Stomach smooth muscle (tissue), 2 donors: Measurements from ENCODE around the gene MAPK8IP1.

Experiments used
- H3K27ac ChIP-seq: one replicate; pipeline ENCODE4 v1.7.0; 2013; ENCODE audit warnings: mild to moderate bottlenecking, low read length, inconsistent platforms
- H3K27me3 ChIP-seq, 2 donors: one replicate each; pipeline ENCODE4 v1.7.0; 2013; ENCODE audit warnings: low read length in 2 of 2; ENCODE audit not compliant: insufficient read depth in 2 of 2, control insufficient read depth in 1 of 2
- H3K36me3 ChIP-seq, 2 donors: one replicate each; pipeline ENCODE4 v1.7.0; 2013; ENCODE audit warnings: low read length in 2 of 2; ENCODE audit not compliant: control insufficient read depth in 2 of 2, insufficient read depth in 2 of 2
- H3K4me1 ChIP-seq: one replicate; pipeline ENCODE4 v1.7.0; 2013; ENCODE audit warnings: low read length; ENCODE audit not compliant: control insufficient read depth, insufficient read depth
- H3K4me3 ChIP-seq, 2 donors: one replicate each; pipeline ENCODE4 v1.7.0; 2013; ENCODE audit warnings: low read length in 2 of 2
- H3K9ac ChIP-seq, 2 donors: one replicate each; pipeline ENCODE4 v1.7.0; 2013; ENCODE audit warnings: low read length in 2 of 2, mild to moderate bottlenecking in 1 of 2
- H3K9me3 ChIP-seq, 2 donors: one replicate each; pipeline ENCODE4 v1.7.0; 2013; ENCODE audit warnings: low read length in 2 of 2; ENCODE audit not compliant: control insufficient read depth in 2 of 2
- donor health status: healthy.
- donor health status: Pancreatic carcinoma.

The MAPK8IP1 gene

GRCh38 chr11:45860348-45860747 is 25.1 kb upstream of the MAPK8IP1 start:
- Histone ChIP-seq H3K36me3 (peaks cover 40 to 41% of the 10 kb centered on the region in 2 donors), H3K27ac (peak overlapping the region; percentile 89), H3K4me1 (peaks cover 57% of the 10 kb centered on the region), H3K9me3 (no peaks in the 10 kb centered on the region), H3K4me3 (no peak overlapping the region), H3K9ac (peak overlapping the region in 1 of 2 donors; percentile 3), H3K27me3 (no peaks in the 10 kb centered on the region)

GRCh38 chr11:45860764-45861510 is 24.5 kb upstream of the MAPK8IP1 start:
- Histone ChIP-seq H3K4me3 (no peak overlapping the region), H3K9me3 (no peaks in the 10 kb centered on the region), H3K36me3 (peaks cover 46% of the 10 kb centered on the region in 2 donors), H3K27me3 (no peaks in the 10 kb centered on the region), H3K27ac (peak overlapping the region; percentile 89), H3K9ac (no peak overlapping the region), H3K4me1 (peaks cover 51% of the 10 kb centered on the region)

- Histone ChIP-seq H3K4me3 (no peak overlapping the region), H3K4me1 (peaks cover 21% of the 10 kb centered on the region), H3K36me3 (peaks cover 67% of the 10 kb centered on the region in 2 donors), H3K9me3 (no peaks in the 10 kb centered on the region), H3K27me3 (no peaks in the 10 kb centered on the region), H3K27ac (no peak overlapping the region), H3K9ac (no peak overlapping the region)
Observed at GRCh38 chr11:45864041-45864440, 21.4 kb upstream of the MAPK8IP1 start.

GRCh38 chr11:45869551-45869950 is 15.9 kb upstream of the MAPK8IP1 start:
- Histone ChIP-seq H3K27me3 (no peaks in the 10 kb centered on the region), H3K36me3 (peaks cover 76 to 78% of the 10 kb centered on the region in 2 donors), H3K9ac (no peak overlapping the region), H3K27ac (no peak overlapping the region), H3K4me3 (no peak overlapping the region), H3K4me1 (peaks cover 4% of the 10 kb centered on the region), H3K9me3 (no peaks in the 10 kb centered on the region)

GRCh38 chr11:45870706-45871105 is 14.7 kb upstream of the MAPK8IP1 start:
- Histone ChIP-seq H3K36me3 (peaks cover 82 to 83% of the 10 kb centered on the region in 2 donors), H3K4me1 (peaks cover 4% of the 10 kb centered on the region), H3K9me3 (no peaks in the 10 kb centered on the region), H3K9ac (no peak overlapping the region), H3K27me3 (no peaks in the 10 kb centered on the region), H3K4me3 (no peak overlapping the region), H3K27ac (no peak overlapping the region)

- peaks cover 79% of the 10 kb centered on the region in 2 donors for H3K36me3 ChIP-seq
Observed at GRCh38 chr11:45871638-45872037, 13.8 kb upstream of the MAPK8IP1 start.

GRCh38 chr11:45872651-45873356 is 12.6 kb upstream of the MAPK8IP1 start:
- H3K4me3 ChIP-seq, result no peak overlapping the region
- H3K36me3 ChIP-seq, result peaks cover 78 to 81% of the 10 kb centered on the region in 2 donors
- no peaks in the 10 kb centered on the region for H3K9me3 ChIP-seq
- peaks cover 4% of the 10 kb centered on the region for H3K4me1 ChIP-seq
- H3K27me3 ChIP-seq, result no peaks in the 10 kb centered on the region
- no peak overlapping the region for H3K9ac ChIP-seq
- H3K27ac ChIP-seq, result no peak overlapping the region

More at GRCh38 chr11:45871638-45872037, 13.8 kb upstream of the MAPK8IP1 start:
- H3K4me3 ChIP-seq, result no peak overlapping the region
- H3K9me3 ChIP-seq, result no peaks in the 10 kb centered on the region
- H3K4me1 ChIP-seq, result peaks cover 4% of the 10 kb centered on the region
- no peak overlapping the region for H3K9ac ChIP-seq
- H3K27me3 ChIP-seq, result no peaks in the 10 kb centered on the region
- no peak overlapping the region for H3K27ac ChIP-seq

GRCh38 chr11:45876401-45876800 is 9.1 kb upstream of the MAPK8IP1 start:
- Histone ChIP-seq H3K4me3 (no peak overlapping the region), H3K27ac (no peak overlapping the region), H3K27me3 (no peaks in the 10 kb centered on the region), H3K9ac (no peak overlapping the region), H3K9me3 (no peaks in the 10 kb centered on the region), H3K4me1 (peaks cover 16% of the 10 kb centered on the region), H3K36me3 (peaks cover 56 to 65% of the 10 kb centered on the region in 2 donors)

GRCh38 chr11:45877221-45877620 is 8.2 kb upstream of the MAPK8IP1 start:
- Histone ChIP-seq H3K9ac (no peak overlapping the region), H3K9me3 (no peaks in the 10 kb centered on the region), H3K36me3 (peaks cover 52 to 62% of the 10 kb centered on the region in 2 donors), H3K27ac (no peak overlapping the region), H3K4me3 (no peak overlapping the region), H3K4me1 (peaks cover 25% of the 10 kb centered on the region), H3K27me3 (no peaks in the 10 kb centered on the region)

- H3K27me3 ChIP-seq, result no peaks in the 10 kb centered on the region
- H3K9ac ChIP-seq, result no peak overlapping the region
- peaks cover 27% of the 10 kb centered on the region for H3K4me1 ChIP-seq
- no peaks in the 10 kb centered on the region for H3K9me3 ChIP-seq
- peaks cover 54 to 64% of the 10 kb centered on the region in 2 donors for H3K36me3 ChIP-seq
- no peak overlapping the region for H3K4me3 ChIP-seq
- no peak overlapping the region for H3K27ac ChIP-seq
Observed at GRCh38 chr11:45877845-45878244, 7.6 kb upstream of the MAPK8IP1 start.
